ENCODE data around the gene EHD4. TPM values are rescaled to one million over a fixed set of nuclear protein-coding genes. Genes with fewer than 3 reads are reported as not detected.

The EHD4 gene
- total RNA-seq, 1 donor from 2014 or later = 18.8 TPM

DNA sequence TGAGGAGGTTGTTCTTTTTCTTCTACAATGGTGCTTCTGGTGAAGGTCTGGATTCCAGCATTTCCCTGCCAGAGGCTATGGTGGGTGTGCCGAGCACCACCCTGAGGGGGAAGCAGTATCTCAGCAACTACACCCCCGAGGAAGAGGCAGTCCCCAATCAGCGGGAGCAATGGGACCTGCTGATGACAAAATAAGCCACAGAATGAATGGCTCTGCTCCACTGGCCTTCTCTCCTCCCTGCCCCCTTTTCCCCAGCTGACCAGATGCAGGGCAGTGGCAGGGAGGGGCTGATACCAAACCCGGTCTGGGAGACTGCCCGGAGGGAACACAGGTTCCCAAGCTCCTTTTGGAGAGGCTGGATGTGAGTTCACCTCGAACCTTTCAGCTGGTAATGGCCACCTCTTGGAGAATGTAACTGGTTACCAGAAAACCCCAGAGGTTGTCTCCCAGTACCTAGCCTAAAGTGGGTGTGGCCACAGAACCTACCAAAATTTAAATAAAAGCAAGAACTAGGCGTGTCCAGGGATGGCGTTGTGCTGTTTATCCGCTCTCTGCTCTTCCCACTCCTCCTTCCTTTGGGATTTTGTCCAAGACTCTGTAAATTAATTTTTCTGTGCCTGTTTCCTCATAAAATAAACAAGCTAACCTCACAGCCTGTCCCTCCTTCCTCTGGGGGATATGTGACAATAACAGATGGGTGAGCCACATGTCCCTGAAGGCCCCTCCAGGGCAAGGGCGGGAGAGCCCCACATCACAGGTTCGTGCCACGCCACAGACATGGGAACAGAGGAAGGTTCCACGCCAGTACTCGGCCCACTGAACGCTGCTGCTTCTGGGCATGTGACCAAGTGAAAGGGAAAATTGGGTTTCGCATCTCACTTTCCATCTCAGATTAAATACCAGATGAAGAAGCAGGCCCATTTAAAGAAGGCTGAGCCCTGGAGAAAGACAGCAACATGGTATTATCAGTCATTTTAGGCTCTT lies 43.4 kb downstream of the EHD4 start:
- no peak overlapping the region for H3K4me3 Mint-ChIP-seq
- H3K27ac Mint-ChIP-seq = peak overlapping the region; percentile 59
- TF ChIP-seq, protein P1, sequence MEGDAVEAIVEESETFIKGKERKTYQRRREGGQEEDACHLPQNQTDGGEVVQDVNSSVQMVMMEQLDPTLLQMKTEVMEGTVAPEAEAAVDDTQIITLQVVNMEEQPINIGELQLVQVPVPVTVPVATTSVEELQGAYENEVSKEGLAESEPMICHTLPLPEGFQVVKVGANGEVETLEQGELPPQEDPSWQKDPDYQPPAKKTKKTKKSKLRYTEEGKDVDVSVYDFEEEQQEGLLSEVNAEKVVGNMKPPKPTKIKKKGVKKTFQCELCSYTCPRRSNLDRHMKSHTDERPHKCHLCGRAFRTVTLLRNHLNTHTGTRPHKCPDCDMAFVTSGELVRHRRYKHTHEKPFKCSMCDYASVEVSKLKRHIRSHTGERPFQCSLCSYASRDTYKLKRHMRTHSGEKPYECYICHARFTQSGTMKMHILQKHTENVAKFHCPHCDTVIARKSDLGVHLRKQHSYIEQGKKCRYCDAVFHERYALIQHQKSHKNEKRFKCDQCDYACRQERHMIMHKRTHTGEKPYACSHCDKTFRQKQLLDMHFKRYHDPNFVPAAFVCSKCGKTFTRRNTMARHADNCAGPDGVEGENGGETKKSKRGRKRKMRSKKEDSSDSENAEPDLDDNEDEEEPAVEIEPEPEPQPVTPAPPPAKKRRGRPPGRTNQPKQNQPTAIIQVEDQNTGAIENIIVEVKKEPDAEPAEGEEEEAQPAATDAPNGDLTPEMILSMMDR (conservative IDR thresholded peaks at IDR 0.05) = no peak
- peaks cover 10% of the 10 kb centered on the region for H3K36me3 Mint-ChIP-seq
- H3K4me1 Mint-ChIP-seq (ENCODE audit: unreplicated experiment) = peaks cover 56% of the 10 kb centered on the region
- H3K27me3 Mint-ChIP-seq = peaks cover 3% of the 10 kb centered on the region
- H3K9me3 Mint-ChIP-seq = no peaks in the 10 kb centered on the region
- DNase-seq (ENCODE audit: extremely low spot score, unreplicated experiment) = no peak

DNA sequence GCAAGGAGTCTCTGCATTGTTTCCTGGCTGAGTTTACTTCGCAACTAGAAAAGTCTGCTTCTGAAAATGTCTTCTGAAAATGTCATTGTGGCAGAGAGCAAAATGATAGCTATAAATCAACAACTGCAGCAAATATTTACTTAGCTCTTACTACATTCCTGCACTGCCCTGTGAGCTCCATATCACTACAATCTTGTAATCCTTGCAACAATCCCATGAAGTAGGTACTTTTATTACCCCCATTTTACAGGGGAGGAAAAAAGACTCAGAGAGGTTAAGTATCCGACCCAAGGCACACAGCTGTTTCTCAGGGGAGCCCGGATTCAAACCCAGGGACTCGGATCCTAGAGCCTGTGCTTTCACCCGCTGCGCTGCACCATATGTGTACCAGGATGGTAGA lies 44.3 kb downstream of the EHD4 start:
- Mint-ChIP-seq H3K36me3 (peaks cover 10% of the 10 kb centered on the region), H3K4me1 (ENCODE audit: unreplicated experiment) (peaks cover 54% of the 10 kb centered on the region), H3K9me3 (no peaks in the 10 kb centered on the region), H3K27ac (peak overlapping the region; percentile 80), H3K4me3 (peak overlapping the region; percentile 49), H3K27me3 (peaks cover 2% of the 10 kb centered on the region)
- TF ChIP-seq, protein P1 (conservative IDR thresholded peaks at IDR 0.05) = no peak
- no peak for DNase-seq (ENCODE audit: extremely low spot score, unreplicated experiment)

DNA sequence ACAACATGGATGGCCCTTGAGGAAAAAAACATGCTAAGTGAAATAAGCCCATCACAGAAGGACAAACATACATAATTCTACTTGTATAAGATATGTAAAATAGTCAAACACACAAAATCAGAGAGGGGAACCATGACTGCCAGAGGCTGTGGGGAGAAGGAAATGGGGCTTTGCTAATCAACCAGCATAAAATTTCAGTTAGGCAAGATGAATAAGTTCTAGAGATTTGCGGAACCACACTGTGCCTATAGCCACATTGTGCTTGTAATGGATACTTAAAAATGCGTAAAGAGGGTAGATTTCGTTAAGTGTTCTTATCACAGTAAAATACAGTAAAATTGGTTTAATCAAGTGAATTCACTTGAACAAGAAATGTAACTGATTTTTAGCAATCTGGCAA lies 44.8 kb downstream of the EHD4 start:
- TF ChIP-seq, protein P1 (conservative IDR thresholded peaks at IDR 0.05) = no peak
- H3K4me3 Mint-ChIP-seq = peak overlapping the region; percentile 49
- peaks cover 13% of the 10 kb centered on the region for H3K36me3 Mint-ChIP-seq
- peak overlapping the region; percentile 80 for H3K27ac Mint-ChIP-seq
- no peaks in the 10 kb centered on the region for H3K27me3 Mint-ChIP-seq
- H3K4me1 Mint-ChIP-seq (ENCODE audit: unreplicated experiment) = peaks cover 54% of the 10 kb centered on the region
- DNase-seq (ENCODE audit: extremely low spot score, unreplicated experiment) = no peak
- no peaks in the 10 kb centered on the region for H3K9me3 Mint-ChIP-seq

DNA sequence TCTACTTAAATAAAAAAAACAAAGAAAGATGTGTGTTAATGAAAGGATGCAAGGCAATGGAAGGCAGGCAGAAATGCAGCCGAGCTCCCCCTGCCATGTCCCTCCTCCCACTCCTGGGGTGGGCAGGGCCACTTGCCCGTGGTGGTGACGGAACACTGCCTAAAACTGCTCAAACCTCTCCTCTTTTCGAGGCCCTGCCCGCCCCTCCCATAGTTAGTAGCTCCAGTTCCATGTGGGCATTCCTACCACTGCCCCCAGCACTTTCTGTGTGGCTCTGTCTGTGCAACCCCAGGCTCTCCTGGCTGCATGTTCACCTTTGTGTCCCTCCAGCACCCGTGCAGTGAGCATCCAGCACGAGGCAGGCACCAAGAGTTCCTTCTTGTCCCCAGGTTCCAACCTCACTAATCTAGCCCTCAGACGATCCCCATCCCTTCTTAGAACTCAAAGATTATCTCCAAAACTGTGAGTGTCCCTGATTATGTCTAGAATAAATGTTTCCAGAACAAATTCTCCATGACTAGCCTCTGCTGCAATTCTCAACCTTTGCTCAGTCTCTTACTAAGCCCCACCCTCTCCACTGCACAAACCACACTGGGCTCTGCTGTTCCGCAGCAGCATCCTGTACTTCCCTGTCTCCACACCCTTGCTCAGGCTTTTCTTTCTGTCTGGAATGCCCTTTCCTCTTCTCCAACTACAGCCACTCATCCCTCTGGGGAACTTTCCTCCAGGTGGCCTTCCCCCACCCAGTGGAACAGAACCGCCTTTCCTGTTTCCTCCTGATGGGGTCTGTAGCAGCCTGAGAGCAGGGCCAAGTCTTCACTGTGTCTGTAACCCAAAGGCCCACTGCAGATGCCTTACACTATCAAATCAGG lies 45.9 kb downstream of the EHD4 start:
- Mint-ChIP-seq H3K27ac (peak overlapping the region; percentile 74), H3K9me3 (no peaks in the 10 kb centered on the region), H3K36me3 (peaks cover 11% of the 10 kb centered on the region), H3K4me3 (peak overlapping the region; percentile 29), H3K4me1 (ENCODE audit: unreplicated experiment) (peaks cover 56% of the 10 kb centered on the region), H3K27me3 (no peaks in the 10 kb centered on the region)
- TF ChIP-seq, protein P1 (conservative IDR thresholded peaks at IDR 0.05) = no peak
- no peak for DNase-seq (ENCODE audit: extremely low spot score, unreplicated experiment)

DNA sequence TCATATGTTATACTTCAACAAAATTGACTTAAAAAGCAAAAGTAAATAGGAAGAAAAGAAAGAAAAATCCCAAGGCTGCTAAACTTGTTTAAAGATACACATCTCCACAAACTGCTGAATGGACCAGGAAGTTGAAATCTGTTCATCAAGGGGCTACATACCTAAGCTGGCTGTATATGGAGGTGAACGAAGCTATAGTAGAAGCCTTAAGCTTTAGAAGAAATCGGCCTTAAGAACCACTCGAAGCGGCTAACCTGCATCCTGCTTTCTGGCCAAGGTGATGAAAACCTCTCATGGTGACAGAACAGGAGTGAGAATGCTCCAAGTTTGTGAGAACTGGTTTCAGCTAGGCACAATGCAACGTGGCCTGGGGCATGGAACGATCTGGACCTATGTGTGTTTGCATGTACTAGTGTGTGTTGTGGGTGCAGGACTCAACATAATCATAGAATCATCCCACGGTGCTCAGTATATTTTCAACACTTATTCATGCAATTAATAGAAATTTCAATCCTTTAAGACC lies 47.2 kb downstream of the EHD4 start:
- DNase-seq (ENCODE audit: extremely low spot score, unreplicated experiment) = no peak
- Mint-ChIP-seq H3K27me3 (no peaks in the 10 kb centered on the region), H3K36me3 (peaks cover 11% of the 10 kb centered on the region), H3K27ac (no peak overlapping the region), H3K4me1 (ENCODE audit: unreplicated experiment) (peaks cover 64% of the 10 kb centered on the region), H3K4me3 (no peak overlapping the region), H3K9me3 (no peaks in the 10 kb centered on the region)
- TF ChIP-seq, protein P1 (conservative IDR thresholded peaks at IDR 0.05) = no peak

Data from type B pancreatic cell (in vitro differentiated cells).